ENCODE data around the gene GET3.

- TF ChIP-seq CTCF (IDR thresholded peaks at IDR 0.05) (no peak), POLR2A (IDR thresholded peaks at IDR 0.05) (no peak)
Observed at GRCh38 chr19:12778905-12779161, 41.5 kb downstream of the GET3 start.
